ENCODE data around the gene FUOM. TPM values are rescaled to one million over a fixed set of nuclear protein-coding genes. Genes with fewer than 3 reads are reported as not detected.

The FUOM gene
- total RNA-seq, 2 donors from 2014 or later = 9.8 to 32.6 TPM

DNA sequence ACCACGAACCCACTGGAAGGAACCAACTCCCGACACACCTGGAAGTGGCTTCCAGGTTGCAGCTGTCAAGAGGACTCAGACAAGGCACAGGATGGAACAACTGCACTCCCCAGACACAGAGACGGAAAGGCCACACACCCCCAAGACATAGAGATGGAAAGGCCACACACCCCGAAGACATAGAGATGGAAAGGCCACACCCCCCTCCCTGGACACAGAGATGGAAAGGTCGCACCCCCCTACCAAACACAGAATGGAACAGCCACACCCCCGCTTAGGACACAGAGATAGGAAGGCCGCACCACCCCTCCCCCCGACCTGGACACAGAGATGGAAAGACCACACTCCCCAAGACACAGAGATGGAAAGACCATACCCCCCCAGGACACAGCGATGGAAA is 41.6 kb downstream of the FUOM start:
- TF ChIP-seq, protein P1, sequence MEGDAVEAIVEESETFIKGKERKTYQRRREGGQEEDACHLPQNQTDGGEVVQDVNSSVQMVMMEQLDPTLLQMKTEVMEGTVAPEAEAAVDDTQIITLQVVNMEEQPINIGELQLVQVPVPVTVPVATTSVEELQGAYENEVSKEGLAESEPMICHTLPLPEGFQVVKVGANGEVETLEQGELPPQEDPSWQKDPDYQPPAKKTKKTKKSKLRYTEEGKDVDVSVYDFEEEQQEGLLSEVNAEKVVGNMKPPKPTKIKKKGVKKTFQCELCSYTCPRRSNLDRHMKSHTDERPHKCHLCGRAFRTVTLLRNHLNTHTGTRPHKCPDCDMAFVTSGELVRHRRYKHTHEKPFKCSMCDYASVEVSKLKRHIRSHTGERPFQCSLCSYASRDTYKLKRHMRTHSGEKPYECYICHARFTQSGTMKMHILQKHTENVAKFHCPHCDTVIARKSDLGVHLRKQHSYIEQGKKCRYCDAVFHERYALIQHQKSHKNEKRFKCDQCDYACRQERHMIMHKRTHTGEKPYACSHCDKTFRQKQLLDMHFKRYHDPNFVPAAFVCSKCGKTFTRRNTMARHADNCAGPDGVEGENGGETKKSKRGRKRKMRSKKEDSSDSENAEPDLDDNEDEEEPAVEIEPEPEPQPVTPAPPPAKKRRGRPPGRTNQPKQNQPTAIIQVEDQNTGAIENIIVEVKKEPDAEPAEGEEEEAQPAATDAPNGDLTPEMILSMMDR (IDR thresholded peaks at IDR 0.05) = no peak
- no peaks in the 10 kb centered on the region for H3K9me3 ChIP-seq
- no peak for DNase-seq (ENCODE audit: low spot score)
- peaks cover 0 to 10% of the 10 kb centered on the region in 2 donors for H3K4me1 ChIP-seq
- H3K27ac ChIP-seq = no peak overlapping the region
- H3K4me3 ChIP-seq = no peak overlapping the region
- no peaks in the 10 kb centered on the region for H3K36me3 ChIP-seq
- H3K27me3 ChIP-seq = peaks cover 0 to 3% of the 10 kb centered on the region in 2 donors

DNA sequence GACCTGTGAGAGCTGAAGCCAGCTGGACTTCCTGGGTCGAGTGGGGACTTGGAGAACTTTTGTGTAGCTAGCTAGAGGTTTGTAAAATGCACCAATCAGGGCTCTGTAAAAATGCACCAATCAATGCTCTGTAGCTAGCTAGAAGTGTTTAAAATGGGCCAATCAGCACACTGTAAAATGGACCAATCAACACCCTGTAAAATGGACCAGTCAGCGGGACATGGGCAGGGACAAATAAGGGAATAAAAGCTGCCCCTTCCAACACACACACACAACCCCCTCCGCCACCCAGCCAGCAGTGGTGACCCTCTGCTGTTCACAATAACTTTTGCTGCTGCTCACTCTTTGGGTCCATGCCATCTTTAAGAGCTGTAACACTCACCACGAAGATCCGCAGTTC is 42.0 kb downstream of the FUOM start:
- peaks cover 0 to 10% of the 10 kb centered on the region in 2 donors for H3K4me1 ChIP-seq
- no peak overlapping the region for H3K27ac ChIP-seq
- no peak for DNase-seq (ENCODE audit: low spot score)
- H3K27me3 ChIP-seq = peaks cover 0 to 3% of the 10 kb centered on the region in 2 donors
- H3K36me3 ChIP-seq = no peaks in the 10 kb centered on the region
- no peaks in the 10 kb centered on the region for H3K9me3 ChIP-seq
- TF ChIP-seq, protein P1 (IDR thresholded peaks at IDR 0.05) = no peak
- no peak overlapping the region for H3K4me3 ChIP-seq

DNA sequence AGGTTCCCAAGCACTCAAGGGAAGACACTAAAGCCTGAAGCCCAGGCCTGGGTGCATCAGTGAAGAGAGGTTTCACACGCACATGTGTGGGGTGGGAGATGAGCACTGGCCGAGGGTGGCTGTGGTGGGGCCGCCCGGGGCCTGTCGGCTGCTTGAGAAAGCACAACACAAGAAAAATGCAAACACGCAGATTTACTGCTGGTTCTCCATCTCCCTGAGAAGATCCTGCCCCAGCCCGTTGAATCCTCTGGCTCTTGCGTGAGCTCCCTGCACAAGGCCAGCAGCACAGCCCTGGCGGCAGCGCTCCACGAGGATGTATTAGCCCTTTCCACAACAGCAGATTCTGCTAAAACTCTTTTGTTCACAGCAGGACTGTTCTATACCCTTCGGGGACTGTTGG is 42.9 kb downstream of the FUOM start:
- H3K27me3 ChIP-seq = peaks cover 0 to 3% of the 10 kb centered on the region in 2 donors
- no peak overlapping the region for H3K27ac ChIP-seq
- H3K4me1 ChIP-seq = peaks cover 0 to 10% of the 10 kb centered on the region in 2 donors
- no peaks in the 10 kb centered on the region for H3K36me3 ChIP-seq
- TF ChIP-seq, protein P1 (IDR thresholded peaks at IDR 0.05) = no peak
- no peaks in the 10 kb centered on the region for H3K9me3 ChIP-seq
- H3K4me3 ChIP-seq = no peak overlapping the region
- DNase-seq (ENCODE audit: low spot score) = no peak

DNA sequence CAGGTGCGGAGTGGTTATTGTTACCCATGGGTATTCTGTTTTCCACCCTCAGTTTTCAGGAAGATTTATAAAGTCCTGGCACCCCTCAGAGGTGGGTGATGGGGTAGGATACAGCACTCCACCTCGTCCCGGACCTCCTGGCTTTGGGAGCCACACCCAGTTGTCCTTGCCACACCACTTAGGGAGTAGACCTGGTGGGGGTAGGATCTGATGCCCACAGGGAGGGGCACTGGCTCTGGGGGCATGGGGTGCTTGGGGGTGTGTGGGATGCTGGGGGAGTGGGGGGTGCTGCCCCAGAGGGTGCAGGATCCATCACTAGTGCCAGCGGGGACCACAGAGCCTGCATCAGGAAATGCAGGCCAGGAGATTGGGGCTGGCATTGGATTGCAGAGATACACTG is 44.6 kb downstream of the FUOM start:
- no peak for DNase-seq (ENCODE audit: low spot score)
- no peaks in the 10 kb centered on the region for H3K36me3 ChIP-seq
- no peaks in the 10 kb centered on the region for H3K9me3 ChIP-seq
- H3K4me3 ChIP-seq = no peak overlapping the region
- TF ChIP-seq, protein P1 (IDR thresholded peaks at IDR 0.05) = no peak
- H3K4me1 ChIP-seq = peaks cover 0 to 8% of the 10 kb centered on the region in 2 donors
- no peaks in the 10 kb centered on the region for H3K27me3 ChIP-seq
- H3K27ac ChIP-seq = no peak overlapping the region

DNA sequence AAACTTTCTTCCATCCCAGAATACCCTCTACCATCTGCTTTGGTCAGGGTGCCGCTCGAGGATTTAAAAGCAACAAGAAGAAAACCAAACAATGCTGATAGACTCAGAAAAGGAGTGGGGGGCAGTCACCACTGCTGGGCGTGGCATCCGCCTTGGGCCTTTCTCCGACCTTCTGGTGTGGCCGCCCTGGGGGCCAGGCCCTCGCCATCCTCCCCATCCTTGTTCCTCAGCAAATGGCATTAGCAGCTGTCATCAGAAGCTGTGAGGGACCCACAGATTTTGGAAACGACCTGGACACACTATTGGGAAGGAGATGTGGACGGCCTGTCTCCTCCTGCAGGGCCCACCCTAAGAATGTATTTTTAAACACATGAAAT is 45.1 kb downstream of the FUOM start:
- H3K4me1 ChIP-seq = peaks cover 0 to 12% of the 10 kb centered on the region in 2 donors
- no peaks in the 10 kb centered on the region for H3K36me3 ChIP-seq
- no peaks in the 10 kb centered on the region for H3K9me3 ChIP-seq
- TF ChIP-seq, protein P1 (IDR thresholded peaks at IDR 0.05) = no peak
- no peaks in the 10 kb centered on the region for H3K27me3 ChIP-seq
- DNase-seq (ENCODE audit: low spot score) = no peak
- no peak overlapping the region for H3K4me3 ChIP-seq
- no peak overlapping the region for H3K27ac ChIP-seq

DNA sequence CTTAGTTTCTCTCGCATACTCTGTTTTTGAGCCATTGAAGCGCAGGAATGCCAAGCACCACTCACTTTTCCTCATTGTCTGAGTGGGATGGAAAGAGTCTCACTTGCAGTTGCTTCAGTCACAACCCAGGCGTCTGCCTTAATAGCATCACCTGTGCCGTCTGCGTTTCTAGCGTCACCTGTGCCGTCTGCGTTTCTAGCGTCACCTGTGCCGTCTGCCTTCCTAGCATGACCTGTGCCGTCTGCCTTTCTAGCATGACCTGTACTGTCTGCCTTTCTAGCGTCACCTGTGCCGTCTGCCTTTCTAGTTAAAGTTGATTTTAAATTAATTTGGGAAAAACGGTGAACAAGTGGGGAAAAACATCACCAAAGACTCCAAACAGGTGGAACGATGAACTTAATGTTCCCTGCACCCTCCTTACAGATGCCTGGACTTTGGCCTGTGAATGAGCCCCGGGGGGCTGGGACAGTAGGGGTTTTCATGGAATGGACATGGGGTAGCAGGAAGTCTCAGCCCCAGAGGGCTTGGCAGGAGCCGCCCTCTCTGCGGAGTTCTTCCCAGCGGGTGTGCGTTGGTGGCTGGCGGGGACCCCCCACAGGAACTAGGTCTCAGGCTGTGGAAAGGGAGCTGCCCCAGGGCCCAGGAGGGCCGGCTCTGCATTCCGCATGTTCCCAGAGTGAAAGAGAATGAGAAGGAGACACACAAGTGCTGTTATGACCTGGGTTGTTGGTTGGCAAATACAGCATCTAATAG is 45.6 kb downstream of the FUOM start:
- Histone ChIP-seq H3K36me3 (no peaks in the 10 kb centered on the region), H3K9me3 (no peaks in the 10 kb centered on the region), H3K4me3 (no peak overlapping the region), H3K27me3 (no peaks in the 10 kb centered on the region), H3K4me1 (peaks cover 0 to 18% of the 10 kb centered on the region in 2 donors), H3K27ac (no peak overlapping the region)
- TF ChIP-seq, protein P1 (IDR thresholded peaks at IDR 0.05) = no peak
- no peak for DNase-seq (ENCODE audit: low spot score)

Measured in right atrium auricular region (tissue), 2 donors.